BJ (cell line): ENCODE results near the gene GNPTAB. TPM values are rescaled to one million over a fixed set of nuclear protein-coding genes. Genes with fewer than 3 reads are reported as not detected.
"Not testable (repeated sequence)": the region's sequence is repeated elsewhere in the genome, so short reads cannot be mapped to it uniquely, and the experiment has no call there.

Experiments
- CTCF ChIA-PET: fragments of 350-600 bp; formaldehyde crosslinking; extraction: SDS; loops from one replicate; lab custom pipeline; 2021; ENCODE audit warnings: antibody characterized with exemption, inconsistent platforms; lab: Yijun Ruan, JAX
- POLR2A ChIA-PET: fragments of 300-600 bp; sonication (Branson Sonifier 250); formaldehyde crosslinking; extraction: SDS; loops from one replicate; lab custom pipeline; 2021; ENCODE audit warnings: antibody characterized with exemption; lab: Charles Lee
- DNase-seq: peaks from one replicate; pipeline ENCODE4 v3.0.0-alpha.2; 2011; ENCODE audit warnings: low read depth
- H3K27me3 ChIP-seq: 2 replicates; pipeline ENCODE4 v1.6.0; 2011; ENCODE audit warnings: low read length; ENCODE audit not compliant: control insufficient read depth, insufficient read depth
- H3K36me3 ChIP-seq: 2 replicates; pipeline ENCODE4 v1.5.1; 2011; ENCODE audit warnings: low read length; ENCODE audit not compliant: control insufficient read depth, insufficient read depth
- H3K4me3 ChIP-seq: 2 replicates; pipeline ENCODE4 v1.5.1; 2011; ENCODE audit warnings: low read depth, mild to moderate bottlenecking, control low read depth, low read length
- CTCF ChIP-seq: IDR thresholded peaks from 2 replicates; pipeline ENCODE4 v1.5.1; 2011; ENCODE audit warnings: low read depth, mild to moderate bottlenecking, control low read depth, inconsistent platforms, low read length, moderate library complexity; ENCODE audit not compliant: insufficient read depth
- polyA plus RNA-seq: library from polyadenylated mRNA; depleted of rRNA; stranded (reverse); fragments of >200 nt; gene quantifications from 2 replicates; pipeline ENCODE4 v1.2.3, GENCODE V29; 2011

GNPTAB gene
- polyA plus RNA-seq, 1 experiment: 20.5 TPM

- POLR2A ChIA-PET: no interaction called here
- DNase-seq: no peak
- TF ChIP-seq CTCF: no peak
- Histone ChIP-seq H3K4me3 (peak overlapping the region; percentile 89), H3K36me3 (peaks cover 5% of the 10 kb centered on the region; the same call in 1 of the 2 replicates), H3K27me3 (no peaks in the 10 kb centered on the region)
- CTCF ChIA-PET: no interaction called here
Measured at GRCh38 chr12:101876322-101876860, 45.6 kb upstream of the GNPTAB start.

GRCh38 chr12:101875162-101875561, 44.4 kb upstream of the GNPTAB start:
- Histone ChIP-seq H3K36me3 (no peaks in the 10 kb centered on the region), H3K27me3 (no peaks in the 10 kb centered on the region), H3K4me3 (no peak overlapping the region)
- ChIA-PET POLR2A (no interaction called here), CTCF (interaction anchor here (1.2 to 1.6 kb wide), 3 partner anchors 8 to 12 kb away, joined by 3 to 4 read pairs (median 3); no protein-coding TSS in a partner anchor)
- TF ChIP-seq CTCF: no peak
- DNase-seq: no peak

DNA sequence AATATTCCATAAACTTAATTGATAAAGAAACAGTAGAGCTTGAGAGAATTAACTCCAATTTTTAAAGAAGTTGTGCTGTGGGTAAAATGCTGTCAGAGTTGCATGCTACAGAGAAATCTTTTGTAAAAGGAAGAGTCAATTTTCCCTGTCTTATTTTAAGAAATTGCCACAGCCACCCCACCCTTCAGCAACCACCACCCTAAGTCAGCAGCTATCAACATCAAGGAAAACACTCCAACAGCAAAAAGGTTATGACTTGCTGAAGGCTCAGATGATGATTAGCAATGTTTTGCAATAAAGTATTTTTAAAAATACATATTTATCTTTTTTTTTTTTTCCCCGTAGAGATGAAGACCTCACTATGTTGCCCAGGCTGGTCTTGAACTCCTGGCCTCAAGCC, 40.2 kb upstream of the GNPTAB start:
- no peaks in the 10 kb centered on the region for H3K27me3 ChIP-seq
- ChIA-PET CTCF (interaction anchor here (0.6 kb wide), 1 partner anchor 60 kb away, joined by 3 read pairs; no protein-coding TSS in a partner anchor), POLR2A (interaction anchor here (0.6 kb wide), 1 partner anchor 172 kb away, joined by 4 read pairs; no protein-coding TSS in a partner anchor)
- no peaks in the 10 kb centered on the region for H3K36me3 ChIP-seq
- H3K4me3 ChIP-seq: no peak overlapping the region
- no peak for TF ChIP-seq CTCF
- no peak for DNase-seq

DNA sequence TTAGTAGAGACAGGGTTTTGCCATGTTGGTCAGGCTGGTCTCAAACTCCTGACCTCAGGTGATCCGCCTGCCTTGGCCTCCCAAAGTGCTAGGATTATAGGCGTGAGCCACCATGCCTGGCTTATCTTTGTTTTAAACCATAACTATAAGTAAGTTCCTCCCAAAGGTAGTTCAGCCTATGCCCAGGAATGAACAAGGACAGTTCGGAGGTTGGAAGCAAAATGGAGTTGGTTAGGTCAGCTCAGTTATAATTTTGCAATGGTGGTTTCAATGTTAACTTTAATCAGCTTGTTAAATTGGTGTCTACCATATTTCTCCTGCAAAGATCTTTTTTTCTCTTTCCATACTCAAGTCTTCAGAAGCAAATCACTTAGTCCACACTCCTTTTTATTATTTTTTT, 36.9 kb upstream of the GNPTAB start:
- POLR2A ChIA-PET, H3K27me3 ChIP-seq, DNase-seq, H3K36me3 ChIP-seq, H3K4me3 ChIP-seq: not testable (repeated sequence)
- CTCF ChIA-PET: interaction anchor here (1.3 kb wide), 1 partner anchor 7 kb away, joined by 3 read pairs; no protein-coding TSS in a partner anchor

GRCh38 chr12:101866615-101867373, 36.0 kb upstream of the GNPTAB start:
- no peak for TF ChIP-seq CTCF
- DNase-seq: no peak
- ChIA-PET CTCF (interaction anchor here (0.6 to 1.3 kb wide), 2 partner anchors 8 to 900 kb away, joined by 3 read pairs; no protein-coding TSS in a partner anchor), POLR2A (no interaction called here)
- H3K4me3 ChIP-seq: no peak overlapping the region
- no peaks in the 10 kb centered on the region for H3K36me3 ChIP-seq
- no peaks in the 10 kb centered on the region for H3K27me3 ChIP-seq
